Measurements from ENCODE around the gene XPR1.
"Not testable (repeated sequence)": the region's sequence is repeated elsewhere in the genome, so short reads cannot be mapped to it uniquely, and the experiment has no call there.

XPR1 gene

DNA sequence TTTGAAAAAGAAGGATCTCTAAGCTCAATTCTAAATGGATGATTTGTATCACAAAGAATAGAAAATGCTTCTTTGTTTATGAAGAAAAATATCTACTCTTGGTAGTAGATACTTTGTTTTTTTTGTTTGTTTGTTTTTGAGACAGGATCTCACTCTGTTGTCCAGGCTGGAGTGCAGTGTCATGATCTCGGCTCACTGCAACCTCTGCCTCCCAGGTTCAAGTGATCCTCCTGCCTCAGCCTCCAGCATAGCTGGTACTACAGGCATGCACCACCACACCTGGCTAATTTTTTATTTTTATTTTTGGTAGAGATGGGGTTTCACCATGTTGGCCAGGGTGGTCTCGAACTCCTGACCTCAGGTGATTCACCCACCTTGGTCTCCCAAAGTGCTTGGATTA, 159.3 kb downstream of the XPR1 start:
- DNase-seq: not testable (repeated sequence)

DNA sequence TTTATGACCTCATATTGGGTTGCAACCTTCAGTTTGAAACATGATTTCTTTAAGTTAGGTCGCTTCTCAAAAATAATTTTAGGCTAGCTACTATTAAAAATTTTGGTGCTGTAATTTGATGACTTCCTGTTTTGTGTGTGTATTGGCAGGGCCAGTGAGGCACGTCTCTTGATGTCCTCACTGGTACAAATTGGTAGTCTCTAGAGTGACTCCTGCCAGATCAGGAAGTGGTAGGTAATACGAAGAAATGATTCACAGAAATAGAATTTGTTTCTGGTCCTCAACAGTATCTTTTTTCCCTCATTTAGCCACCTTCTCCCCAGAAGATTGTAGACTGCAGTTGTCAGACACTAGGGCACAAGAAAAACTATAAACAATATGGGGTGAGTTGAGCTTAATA, 160.0 kb downstream of the XPR1 start:
- DNase-seq: no peak

DNA sequence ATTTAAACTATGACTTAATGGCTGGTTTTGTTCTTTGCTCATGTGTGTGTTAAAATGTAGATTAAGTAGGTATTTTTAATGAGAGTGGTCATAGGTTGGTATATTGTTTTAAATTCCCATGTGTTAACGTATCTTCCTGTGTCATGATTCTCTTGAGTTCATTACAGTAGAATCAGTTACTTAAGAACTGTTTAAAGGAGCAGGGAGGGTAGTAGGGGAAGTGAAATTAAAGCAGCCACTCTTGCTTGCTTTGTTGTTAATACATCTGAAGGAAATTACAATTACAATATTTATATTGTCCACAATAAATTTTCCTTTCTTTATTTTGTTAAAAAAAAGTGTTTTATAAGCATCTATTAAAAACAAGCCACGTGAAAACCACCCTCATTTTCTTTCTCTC, 161.6 kb downstream of the XPR1 start:
- no peak for DNase-seq

DNA sequence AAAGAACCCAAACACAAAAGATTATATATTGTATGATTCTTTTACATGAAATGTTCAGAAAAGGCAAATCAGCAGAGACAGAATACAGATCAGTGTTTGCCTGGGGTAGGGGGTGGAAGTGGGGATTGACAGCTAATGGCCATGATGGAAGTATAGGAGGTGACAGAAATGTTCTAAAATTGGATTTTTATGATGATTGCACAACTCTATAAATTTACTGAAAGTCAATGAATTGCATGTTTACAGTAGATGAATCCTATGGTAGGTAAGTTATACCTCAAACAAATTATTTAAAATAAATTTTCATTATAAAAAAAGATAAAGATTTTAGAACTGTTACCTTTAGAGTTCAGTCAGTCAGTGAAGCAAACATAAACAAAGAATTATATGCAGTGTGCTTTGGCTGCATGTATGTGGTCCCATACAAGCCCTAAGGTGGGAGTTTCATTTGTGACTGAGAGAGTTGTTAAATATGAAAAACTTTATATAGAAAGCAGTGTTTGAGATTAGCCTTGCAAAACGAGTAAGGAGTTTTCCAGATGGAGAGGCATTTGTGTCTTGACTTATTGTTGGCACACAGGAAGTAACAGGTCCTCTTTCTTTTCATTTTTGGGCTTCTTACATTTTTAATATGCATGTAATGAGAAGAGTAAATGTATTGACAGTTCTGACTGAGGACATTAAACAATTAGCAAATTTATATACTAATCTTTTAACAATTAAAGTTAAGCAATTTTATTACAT, 165.2 kb downstream of the XPR1 start:
- no peak for DNase-seq

DNA sequence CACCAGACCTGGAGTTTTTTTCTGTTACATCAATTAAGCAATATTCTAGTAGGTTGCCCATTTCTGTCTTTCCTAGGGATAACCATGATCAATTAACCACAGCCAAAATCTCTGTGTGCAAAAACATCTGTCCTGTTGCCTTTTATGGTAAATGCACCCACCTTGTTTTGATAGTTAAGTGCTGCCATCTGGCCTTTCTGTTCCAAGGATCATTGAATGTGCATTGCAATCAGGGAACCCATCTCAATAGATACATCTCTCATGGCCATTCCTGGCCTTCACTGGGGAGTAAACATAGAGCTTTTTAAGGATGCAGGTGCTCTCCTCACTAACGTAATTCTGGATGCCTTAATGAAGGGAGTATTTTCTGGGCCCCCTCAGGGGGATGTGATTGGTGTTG, 169.1 kb downstream of the XPR1 start:
- no peak for DNase-seq

DNA sequence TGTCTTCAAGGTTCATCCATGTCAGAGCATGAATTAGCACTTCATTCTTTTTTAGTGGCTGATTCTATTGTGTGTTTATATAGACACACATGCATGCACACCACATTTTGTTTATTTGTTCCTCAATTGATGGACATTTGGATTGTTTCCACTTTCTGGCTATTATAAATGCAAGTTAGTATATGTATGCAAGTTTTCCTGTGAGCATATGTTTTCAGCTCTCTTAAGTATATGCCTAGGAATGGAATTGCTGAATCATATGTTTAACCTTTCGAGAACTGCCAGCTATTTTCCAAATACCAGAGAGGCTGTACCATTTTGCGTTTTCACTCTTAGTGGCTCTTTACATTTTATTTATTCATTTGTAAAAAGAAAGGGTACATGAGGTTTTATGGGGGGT, 171.0 kb downstream of the XPR1 start:
- DNase-seq: no peak

DNA sequence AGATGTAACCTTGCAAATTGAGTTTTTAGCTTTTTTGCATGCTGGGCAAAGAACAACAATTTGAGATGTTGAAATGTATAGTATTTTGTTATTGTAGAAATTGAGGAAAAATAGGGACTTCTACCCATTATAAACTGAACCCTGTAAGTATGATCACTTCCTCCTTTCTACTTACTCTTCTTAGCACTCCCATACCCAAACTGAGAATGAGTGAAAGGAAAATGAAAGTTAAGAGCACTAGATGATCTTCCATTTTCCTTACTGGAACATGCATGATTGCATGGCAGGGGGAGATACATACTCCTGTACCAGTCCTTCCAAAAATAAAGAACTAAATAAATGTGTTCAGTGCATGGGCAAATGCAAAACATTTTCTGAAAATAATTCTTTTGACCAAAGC, 173.5 kb downstream of the XPR1 start:
- DNase-seq: no peak

DNA sequence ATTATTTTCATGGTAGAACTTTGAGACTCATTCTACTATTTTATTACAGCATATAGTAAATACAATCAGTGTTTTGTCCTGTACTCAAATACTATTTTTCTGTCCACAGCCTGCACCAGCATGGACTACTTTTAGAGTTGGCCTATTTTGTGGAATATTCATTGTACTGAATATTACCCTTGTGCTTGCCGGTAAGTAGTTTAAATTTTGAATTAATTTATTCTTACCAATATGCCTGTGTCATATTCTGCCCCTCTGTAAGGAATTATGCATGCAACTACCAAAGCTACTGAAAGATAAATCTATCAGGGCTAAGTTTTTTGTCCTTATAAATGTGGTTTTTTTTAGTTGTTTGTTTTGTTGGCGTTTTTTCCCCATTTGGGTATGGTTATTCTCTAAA, 179.5 kb downstream of the XPR1 start:
- no peak for DNase-seq

DNA sequence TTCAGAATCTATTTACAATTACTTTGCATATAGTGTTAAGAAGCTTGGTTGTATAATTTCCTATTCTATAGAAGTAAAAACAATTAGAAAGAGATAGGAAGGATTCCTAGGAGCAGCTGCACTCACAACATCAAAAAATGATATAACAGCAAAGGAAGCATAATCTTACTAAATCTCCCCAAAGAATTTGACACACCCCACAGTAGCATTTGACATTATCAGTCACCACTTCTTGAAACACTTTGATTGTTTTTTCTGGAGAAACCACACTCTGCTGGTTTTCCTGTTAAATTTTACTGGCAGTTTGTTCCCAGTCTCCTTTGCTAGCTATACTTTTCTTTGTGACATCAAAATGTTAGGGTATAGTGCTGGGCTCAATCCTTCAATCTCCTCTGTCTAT, 180.1 kb downstream of the XPR1 start:
- no peak for DNase-seq

DNA sequence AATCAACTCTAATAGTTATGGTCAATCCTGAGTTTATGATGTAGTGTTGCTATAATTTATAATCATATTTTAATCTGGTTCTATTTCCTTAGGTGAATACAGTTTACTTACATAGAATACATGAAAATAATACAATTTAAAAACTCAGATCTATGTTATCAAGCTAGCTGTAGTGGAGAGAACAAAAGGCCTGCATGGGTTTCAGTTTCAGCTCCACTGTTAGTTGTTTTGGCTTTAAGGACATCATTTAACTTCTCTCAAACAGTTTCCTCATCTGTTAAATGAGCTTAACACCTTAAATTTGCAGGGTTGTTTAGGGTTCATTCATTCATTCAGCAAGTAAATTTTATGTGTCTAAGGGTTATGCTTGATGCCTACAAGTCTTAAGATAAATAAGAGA, 182.4 kb downstream of the XPR1 start:
- DNase-seq: no peak

DNA sequence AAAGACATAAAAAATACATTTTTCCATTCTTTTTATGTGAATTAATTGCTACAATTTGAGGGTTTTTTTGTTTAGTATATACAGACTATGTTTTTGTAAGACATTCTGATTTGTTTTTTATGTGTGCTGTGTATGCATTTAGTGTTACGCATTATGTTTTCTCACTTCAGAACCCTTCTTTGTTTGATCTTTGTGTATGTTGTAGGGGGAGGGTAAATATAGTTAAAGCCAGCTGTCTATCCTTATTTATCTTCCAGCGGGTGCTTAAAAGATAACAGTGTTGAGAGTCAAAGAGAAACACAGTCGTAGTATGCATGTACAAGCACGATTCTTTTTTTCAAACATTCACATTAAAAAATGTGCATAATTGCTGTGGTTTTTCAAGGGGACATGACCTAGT, 183.4 kb downstream of the XPR1 start:
- DNase-seq: no peak

DNA sequence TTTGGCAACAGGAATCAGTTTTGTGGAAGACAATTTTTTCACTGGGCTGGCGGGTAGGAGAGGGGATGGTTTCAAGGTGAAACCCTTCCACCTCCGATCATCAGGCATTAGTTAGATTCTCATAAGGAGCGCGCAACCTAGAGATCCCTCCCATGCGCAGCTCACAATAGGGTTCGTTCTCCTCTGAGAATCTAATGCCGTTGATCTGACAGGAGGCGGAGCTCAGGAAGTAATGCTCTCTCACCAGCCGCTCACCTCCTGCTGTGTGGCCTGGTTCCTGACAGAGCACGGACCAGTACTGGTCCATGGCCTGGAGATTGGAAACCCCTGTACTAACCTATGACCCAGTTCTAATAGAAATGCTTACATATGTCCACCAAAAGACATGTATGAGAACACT, 184.3 kb downstream of the XPR1 start:
- DNase-seq: no peak

DNA sequence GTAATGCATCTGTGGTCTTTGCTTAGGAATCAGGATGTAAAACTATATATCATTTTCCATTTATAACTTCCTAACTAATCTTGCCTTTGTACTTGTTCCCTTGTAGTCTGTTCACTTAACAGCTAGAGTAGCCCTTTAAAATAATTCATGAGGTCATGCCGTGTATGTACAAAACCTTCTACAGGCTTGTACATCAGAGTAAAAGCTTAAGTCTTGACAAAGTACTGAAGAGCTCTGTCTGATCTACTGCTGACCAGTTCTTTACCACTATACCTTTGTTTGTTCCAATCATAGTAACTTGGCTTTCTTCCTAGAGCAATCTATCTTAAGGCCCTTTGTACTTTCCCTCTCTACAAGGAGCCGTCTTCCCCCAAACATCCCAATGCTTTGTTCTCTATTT, 190.1 kb downstream of the XPR1 start:
- DNase-seq: no peak

DNA sequence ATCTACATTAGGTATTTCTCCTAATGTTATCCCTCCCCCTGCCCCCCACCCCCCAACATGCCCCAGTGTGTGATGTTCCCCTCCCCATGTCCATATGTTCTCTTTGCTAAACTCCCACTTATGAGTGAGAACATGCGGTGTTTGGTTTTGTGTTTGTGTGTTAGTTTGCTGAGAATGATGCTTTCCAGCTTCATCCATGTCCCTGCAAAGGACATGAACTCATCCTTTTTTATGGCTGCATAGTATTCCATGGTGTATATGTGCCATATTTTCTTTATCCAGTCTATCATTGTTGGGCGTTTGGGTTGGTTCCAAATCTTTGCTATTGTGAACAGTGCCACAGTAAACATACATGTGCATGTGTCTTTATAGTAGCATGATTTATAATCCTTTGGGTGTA, 199.7 kb downstream of the XPR1 start:
- not testable (repeated sequence) for DNase-seq

DNA sequence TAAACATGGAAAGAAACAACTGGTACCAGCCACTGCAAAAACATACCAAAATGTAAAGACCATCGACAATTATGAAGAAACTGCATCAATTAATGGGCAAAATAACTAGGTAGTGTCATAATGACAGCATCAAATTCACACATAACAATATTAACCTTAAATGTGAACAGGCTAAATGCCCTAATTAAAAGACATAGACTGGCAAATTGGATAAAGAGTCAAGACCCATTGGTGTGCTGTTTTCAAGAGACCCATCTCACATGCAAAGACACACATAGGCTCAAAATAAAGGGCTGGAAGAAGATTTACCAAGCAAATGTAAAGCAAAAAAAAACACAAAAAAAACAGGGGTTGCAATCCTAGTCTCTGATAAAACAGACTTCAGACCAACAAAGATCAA, 201.4 kb downstream of the XPR1 start:
- DNase-seq: not testable (repeated sequence)

DNA sequence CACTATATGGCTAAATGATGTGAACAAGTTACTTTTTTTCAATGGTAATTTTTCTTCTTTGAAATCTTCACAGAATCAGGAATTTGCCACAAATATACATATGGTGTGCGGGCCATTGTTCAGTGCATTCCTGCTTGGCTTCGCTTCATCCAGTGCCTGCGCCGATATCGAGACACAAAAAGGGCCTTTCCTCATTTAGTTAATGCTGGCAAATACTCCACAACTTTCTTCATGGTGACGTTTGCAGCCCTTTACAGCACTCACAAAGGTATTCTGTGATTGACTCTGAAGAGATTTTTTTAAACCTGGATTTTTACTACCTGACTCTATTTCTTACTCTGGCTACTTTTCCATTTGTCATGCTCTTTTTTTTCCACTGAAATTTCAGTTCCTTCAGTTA, 204.6 kb downstream of the XPR1 start:
- DNase-seq: no peak

DNA sequence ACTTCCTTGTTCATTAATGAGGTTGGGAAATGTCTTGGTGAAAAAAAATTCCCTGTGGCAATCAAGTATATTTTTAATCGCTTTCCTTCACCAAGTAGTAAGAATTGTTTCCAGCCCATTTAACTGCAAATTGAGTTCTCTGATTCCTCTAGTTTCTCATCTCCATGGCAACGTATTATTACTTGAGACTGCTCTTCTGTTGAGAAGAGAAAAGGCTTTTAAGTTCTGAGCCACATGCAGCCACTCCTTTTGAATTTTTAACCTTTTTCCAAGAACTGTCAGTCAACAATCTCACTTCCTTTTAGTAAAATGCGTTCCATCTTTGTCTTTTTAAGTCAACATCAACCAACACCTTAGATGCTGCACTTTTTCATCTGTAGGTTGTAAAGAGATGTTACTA, 205.2 kb downstream of the XPR1 start:
- DNase-seq: no peak

DNA sequence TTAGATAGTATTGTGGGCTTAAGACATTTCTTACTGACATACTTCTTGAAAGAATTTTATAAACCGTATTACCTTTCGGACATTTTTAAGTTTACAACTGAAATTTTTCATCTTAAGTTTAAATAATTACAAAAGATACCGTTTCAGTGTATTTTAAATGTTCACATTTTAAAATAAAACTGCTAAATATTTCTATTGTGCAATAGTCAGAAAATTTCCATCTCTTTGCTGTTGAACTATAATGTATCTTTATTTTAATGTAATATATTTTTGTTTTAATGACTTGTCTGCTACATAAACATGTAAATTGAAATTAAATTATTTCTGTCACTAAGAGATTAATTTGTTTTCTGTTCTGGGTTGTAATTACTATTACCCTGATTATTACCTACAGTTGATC, 206.7 kb downstream of the XPR1 start:
- DNase-seq: no peak

DNA sequence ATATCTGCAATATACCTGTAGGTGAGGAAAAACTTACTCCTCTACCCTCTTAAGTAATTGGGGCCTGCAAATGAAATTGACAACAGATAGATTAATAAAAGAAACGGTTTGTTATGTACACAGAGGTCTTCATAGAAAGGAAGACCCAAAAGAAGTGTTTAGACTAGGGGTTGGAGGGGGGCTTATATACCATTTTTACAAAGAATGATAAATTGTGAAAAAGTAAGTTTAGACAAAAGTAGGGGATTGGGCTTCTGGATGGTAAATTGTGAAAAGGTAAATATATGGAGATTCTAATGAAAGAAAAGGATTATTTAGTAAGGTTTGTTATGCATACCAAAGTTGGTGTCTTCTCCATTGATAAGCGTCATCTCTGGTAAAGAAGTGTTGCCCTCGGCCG, 207.7 kb downstream of the XPR1 start:
- no peak for DNase-seq

DNA sequence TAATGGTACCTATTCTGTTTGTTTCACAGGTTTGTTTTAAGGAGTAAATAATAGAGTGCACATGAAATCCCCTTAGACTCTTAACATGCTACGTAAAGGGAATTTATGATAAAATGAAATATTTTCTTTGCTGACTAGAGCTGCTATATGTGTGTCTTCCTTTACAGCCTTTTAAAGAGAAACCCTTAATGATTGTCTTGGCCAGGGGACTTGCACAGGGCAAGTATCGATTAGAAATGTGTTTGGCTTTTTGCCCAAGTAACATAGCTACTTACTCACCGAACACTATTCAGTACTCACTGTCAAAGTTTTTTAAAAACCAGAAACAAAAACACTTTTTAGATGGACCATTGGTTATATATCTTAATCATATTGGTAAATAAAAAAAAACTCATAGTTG, 209.6 kb downstream of the XPR1 start:
- no peak for DNase-seq

DNA sequence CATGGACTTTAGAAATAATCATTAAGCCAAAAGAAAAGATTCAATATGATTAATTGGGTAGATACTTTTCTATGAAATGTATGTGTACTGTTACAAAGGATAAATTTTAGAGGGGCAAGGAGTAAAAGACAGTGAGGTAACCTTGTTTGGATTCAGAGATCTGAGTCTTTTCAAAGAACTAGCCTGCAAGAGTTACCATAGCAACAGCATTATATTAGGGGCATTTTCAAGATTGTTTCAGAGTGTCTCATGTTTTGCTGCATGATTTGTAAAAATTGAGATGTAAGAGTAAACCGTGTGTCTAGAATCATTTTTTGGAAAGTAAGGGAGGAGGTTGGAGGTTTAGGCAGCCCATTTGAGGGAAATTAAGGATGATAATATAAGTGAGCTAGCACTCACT, 210.2 kb downstream of the XPR1 start:
- no peak for DNase-seq

DNA sequence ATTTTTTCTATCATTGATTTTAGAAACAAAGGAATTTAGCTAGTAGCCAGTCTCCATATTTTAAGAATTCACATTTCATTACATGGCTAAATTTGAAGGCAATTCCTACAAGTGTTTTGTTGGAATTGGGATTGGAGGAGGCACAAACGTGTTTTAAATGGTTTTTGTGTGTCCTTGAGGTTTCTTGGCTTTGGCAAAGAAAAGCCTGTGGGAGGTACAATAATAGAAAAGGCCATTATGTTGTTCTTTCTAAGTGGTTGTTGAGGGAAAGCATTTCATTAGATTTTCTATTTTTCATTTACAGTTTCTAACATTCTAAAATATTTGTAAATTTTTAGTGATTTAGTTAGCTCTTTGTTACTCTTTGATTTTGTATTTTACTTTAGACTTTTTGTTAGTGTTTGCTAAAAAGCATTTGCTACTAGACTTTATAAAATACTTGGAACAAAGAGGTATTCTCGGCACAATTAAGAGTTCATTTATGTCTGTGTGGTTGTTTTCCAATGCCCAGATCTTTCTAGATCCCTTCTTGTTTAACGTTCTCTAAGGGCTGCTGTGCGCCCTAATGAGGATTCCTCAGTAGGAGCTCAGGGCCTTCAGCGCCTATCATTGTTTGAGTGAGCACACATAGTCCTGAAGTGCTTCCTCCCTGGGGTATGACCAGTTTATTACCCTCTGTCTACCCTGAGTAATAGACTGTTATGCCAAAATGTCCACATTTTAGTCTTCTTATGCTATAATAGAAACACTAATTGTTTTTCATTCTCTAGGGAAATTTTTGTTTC, 210.9 kb downstream of the XPR1 start:
- DNase-seq: no peak

DNA sequence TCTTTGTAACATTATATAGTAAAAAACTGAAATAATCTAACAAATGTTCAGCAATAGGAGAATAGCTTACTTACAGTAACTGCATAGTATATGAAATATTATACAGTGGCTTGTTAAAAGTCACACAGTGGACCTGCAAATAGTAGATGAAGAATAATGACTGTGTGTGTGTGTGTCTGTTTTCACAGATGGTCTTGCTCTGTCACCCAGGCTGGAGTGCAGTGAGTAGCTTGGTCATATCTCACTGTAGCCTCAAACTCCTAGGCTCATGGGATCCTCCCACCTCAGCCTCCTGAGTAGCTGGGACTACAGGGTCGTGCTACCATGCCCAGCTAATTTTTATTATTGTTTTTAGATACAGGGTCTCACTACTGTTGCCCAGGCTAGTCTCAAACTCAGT, 213.5 kb downstream of the XPR1 start:
- no peak for DNase-seq

DNA sequence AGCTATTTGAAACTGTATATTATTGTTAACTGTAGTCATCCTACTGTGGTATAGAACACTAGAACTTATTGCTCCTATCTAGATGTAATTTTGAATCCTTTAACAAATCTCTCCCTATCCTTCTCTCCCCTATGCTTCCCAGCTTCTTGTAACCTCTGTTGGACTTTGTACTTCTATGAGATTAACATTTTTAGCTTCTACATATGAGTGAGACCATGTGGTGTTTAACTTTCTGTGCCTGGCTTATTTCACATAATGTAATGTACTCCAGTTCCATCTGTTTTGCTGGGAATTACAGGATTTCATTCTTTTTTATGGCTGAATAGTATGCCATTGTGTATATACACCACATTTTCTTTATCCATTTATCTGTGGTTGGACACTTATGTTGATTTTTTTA, 216.4 kb downstream of the XPR1 start:
- DNase-seq: no peak

All from activated CD4-positive, alpha-beta T cell treated with anti-CD3 and anti-CD28 coated beads for 48 hours (primary cell).